SU-DHL-6 (cell line): ENCODE measurements around the gene SEBOX.

ENCODE experiments used
- H2AFZ ChIP-seq: fragments of 200-600 bp; sonication (generic); 2 replicates; pipeline ENCODE4 v1.6.1; 2014; ENCODE audit warnings: low read depth, mild to moderate bottlenecking, moderate library complexity, mixed read lengths, antibody characterized with exemption, low read length; ENCODE audit not compliant: severe bottlenecking
- H3F3A ChIP-seq: fragments of 200-600 bp; shearing (Covaris generic); 2 replicates; pipeline ENCODE4 v1.6.0; 2016; ENCODE audit warnings: antibody characterized with exemption, mild to moderate bottlenecking; ENCODE audit not compliant: insufficient read depth
- H3K27ac ChIP-seq: fragments of 200-600 bp; sonication (generic); 2 replicates; pipeline ENCODE4 v1.5.1; 2016; ENCODE audit warnings: low read depth, mild to moderate bottlenecking, low read length, moderate library complexity, mixed read lengths
- H3K27me3 ChIP-seq: fragments of 200-600 bp; sonication (generic), shearing (Covaris generic); 2 replicates; pipeline ENCODE4 v1.6.0; 2014; ENCODE audit warnings: mild to moderate bottlenecking, low read length
- H3K36me3 ChIP-seq: fragments of 200-600 bp; sonication (generic); 2 replicates; pipeline ENCODE4 v1.6.1; 2014; ENCODE audit warnings: mild to moderate bottlenecking, low read length, mixed read lengths
- H3K4me2 ChIP-seq: fragments of 300-600, 200-600 bp; shearing (Covaris generic), sonication (generic); 2 replicates; pipeline ENCODE4 v1.6.0; 2014; ENCODE audit warnings: low read length, low read depth, mild to moderate bottlenecking; ENCODE audit not compliant: poor library complexity, severe bottlenecking
- H3K4me3 ChIP-seq: fragments of 200-600 bp; sonication (generic); 2 replicates; pipeline ENCODE4 v1.5.1; 2014; ENCODE audit warnings: antibody characterized with exemption, low read length, mild to moderate bottlenecking, mixed read lengths; ENCODE audit not compliant: insufficient read depth, poor library complexity, severe bottlenecking
- H3K79me2 ChIP-seq: fragments of 200-600 bp; sonication (generic); 2 replicates; pipeline ENCODE4 v1.6.1; 2014; ENCODE audit warnings: mild to moderate bottlenecking, low read length, moderate library complexity; ENCODE audit not compliant: insufficient read depth
- H3K9ac ChIP-seq: fragments of 200-600 bp; sonication (generic); 2 replicates; pipeline ENCODE4 v1.7.0; 2014; ENCODE audit warnings: mild to moderate bottlenecking, low read length
- H3K9me2 ChIP-seq: fragments of 200-600 bp; sonication (generic); replicated peaks from 2 replicates; pipeline ENCODE4 v1.6.1; 2014; ENCODE audit warnings: low read length; ENCODE audit not compliant: insufficient read depth
- H3K9me3 ChIP-seq: fragments of 200-600 bp; sonication (generic); 2 replicates; pipeline ENCODE4 v1.6.1; 2014; ENCODE audit warnings: low read length, mixed read lengths; ENCODE audit not compliant: insufficient read depth
- H4K20me1 ChIP-seq: fragments of 200-600 bp; sonication (generic); 2 replicates; pipeline ENCODE4 v1.6.1; 2014; ENCODE audit warnings: low read depth, mild to moderate bottlenecking, antibody characterized with exemption, low read length, moderate library complexity, mixed read lengths
- CTCF ChIP-seq: fragments of 200-600 bp; sonication (generic); IDR thresholded peaks from one replicate; pipeline ENCODE4 v1.5.1; 2017; ENCODE audit warnings: antibody characterized with exemption, mild to moderate bottlenecking, low read length, moderate library complexity; ENCODE audit not compliant: insufficient read depth, poor library complexity, severe bottlenecking
- EZH2phosphoT487 ChIP-seq: fragments of 200-600 bp; sonication (generic), shearing (Covaris generic); conservative IDR thresholded peaks from 2 replicates; pipeline ENCODE4 v1.6.1; 2018; ENCODE audit warnings: mild to moderate bottlenecking, antibody characterized with exemption, low read length, moderate library complexity, mixed read lengths

SEBOX gene

DNA sequence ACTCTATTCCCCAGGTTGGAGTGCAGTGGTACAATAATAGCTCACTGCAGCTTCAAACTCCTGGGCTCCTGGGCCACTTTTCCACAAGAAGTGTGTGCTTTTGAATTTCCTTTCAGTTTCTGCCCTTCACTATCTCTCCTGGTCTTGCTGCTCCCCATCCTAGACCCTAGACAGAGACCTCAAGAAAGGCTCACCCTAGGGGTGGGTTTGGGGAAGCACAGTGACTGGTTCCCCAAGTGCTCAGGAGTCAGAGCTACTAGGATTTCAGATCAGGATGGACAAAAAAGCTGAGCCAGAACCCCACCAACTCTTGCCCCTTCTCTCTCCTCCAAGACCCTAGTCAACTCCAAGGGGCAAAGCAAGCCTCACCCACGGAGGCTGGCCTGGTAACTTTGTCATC lies 1.6 kb upstream of the SEBOX start:
- no peak overlapping the region for H3K27ac ChIP-seq
- TF ChIP-seq EZH2phosphoT487 (no peak), CTCF (no peak)
- no peak overlapping the region for H3K4me2 ChIP-seq
- H3K9me2 ChIP-seq = no peaks in the 10 kb centered on the region
- H3K4me3 ChIP-seq = no peak overlapping the region
- no peaks in the 10 kb centered on the region for H4K20me1 ChIP-seq
- H3K9me3 ChIP-seq = no peaks in the 10 kb centered on the region
- peaks cover 11% of the 10 kb centered on the region for H3F3A ChIP-seq
- H3K9ac ChIP-seq = no peak overlapping the region
- no peaks in the 10 kb centered on the region for H3K36me3 ChIP-seq
- no peaks in the 10 kb centered on the region for H3K79me2 ChIP-seq
- H2AFZ ChIP-seq = no peak overlapping the region
- H3K27me3 ChIP-seq = no peaks in the 10 kb centered on the region

GRCh38 chr17:28365487-28365886 lies 488 bp upstream of the SEBOX start:
- H3K4me3 ChIP-seq = no peak overlapping the region
- H3K27ac ChIP-seq = no peak overlapping the region
- no peaks in the 10 kb centered on the region for H3K79me2 ChIP-seq
- no peaks in the 10 kb centered on the region for H3K9me2 ChIP-seq
- peaks cover 3% of the 10 kb centered on the region for H3F3A ChIP-seq
- H2AFZ ChIP-seq = no peak overlapping the region
- H3K27me3 ChIP-seq = no peaks in the 10 kb centered on the region
- TF ChIP-seq EZH2phosphoT487 (no peak), CTCF (no peak)
- no peaks in the 10 kb centered on the region for H4K20me1 ChIP-seq
- H3K36me3 ChIP-seq = no peaks in the 10 kb centered on the region
- no peak overlapping the region for H3K9ac ChIP-seq
- H3K4me2 ChIP-seq = no peak overlapping the region
- H3K9me3 ChIP-seq = no peaks in the 10 kb centered on the region

GRCh38 chr17:28363776-28364650 lies 986 bp downstream of the SEBOX start:
- no peaks in the 10 kb centered on the region for H3K9me3 ChIP-seq
- H2AFZ ChIP-seq = no peak overlapping the region
- no peaks in the 10 kb centered on the region for H3K36me3 ChIP-seq
- H3K9ac ChIP-seq = no peak overlapping the region
- no peaks in the 10 kb centered on the region for H3K9me2 ChIP-seq
- H3F3A ChIP-seq = no peaks in the 10 kb centered on the region
- H3K4me2 ChIP-seq = no peak overlapping the region
- TF ChIP-seq CTCF (no peak), EZH2phosphoT487 (no peak)
- no peak overlapping the region for H3K27ac ChIP-seq
- no peaks in the 10 kb centered on the region for H3K79me2 ChIP-seq
- no peak overlapping the region for H3K4me3 ChIP-seq
- H4K20me1 ChIP-seq = no peaks in the 10 kb centered on the region
- H3K27me3 ChIP-seq = no peaks in the 10 kb centered on the region
